Measurements from ENCODE around the gene CCDC74A. TPM values are rescaled to one million over a fixed set of nuclear protein-coding genes. Genes with fewer than 3 reads are reported as not detected.
"Not testable (repeated sequence)": the region's sequence is repeated elsewhere in the genome, so short reads cannot be mapped to it uniquely, and the experiment has no call there.

CCDC74A gene
- total RNA-seq (1 to 10 TPM in 5 of 10 donors, under 1 TPM in 5; 0.32 to 1.9 (median 0.92) TPM), polyA plus RNA-seq (1 to 10 TPM; 1.2 to 1.6 TPM)
- long read RNA-seq, donor 1, partial matches to known transcripts = 0 of 3 reads
- long read RNA-seq, donor 1, other reads (novel, unspliced or antisense) = 2 of 3 reads
- long read RNA-seq, donor 2, partial matches to known transcripts = 0 of 5 reads
- long read RNA-seq, donor 2, other reads (novel, unspliced or antisense) = 1 of 5 reads
- long read RNA-seq, donor 3, partial matches to known transcripts = 0 of 3 reads
- long read RNA-seq, donor 3, other reads (novel, unspliced or antisense) = 0 of 3 reads

DNA sequence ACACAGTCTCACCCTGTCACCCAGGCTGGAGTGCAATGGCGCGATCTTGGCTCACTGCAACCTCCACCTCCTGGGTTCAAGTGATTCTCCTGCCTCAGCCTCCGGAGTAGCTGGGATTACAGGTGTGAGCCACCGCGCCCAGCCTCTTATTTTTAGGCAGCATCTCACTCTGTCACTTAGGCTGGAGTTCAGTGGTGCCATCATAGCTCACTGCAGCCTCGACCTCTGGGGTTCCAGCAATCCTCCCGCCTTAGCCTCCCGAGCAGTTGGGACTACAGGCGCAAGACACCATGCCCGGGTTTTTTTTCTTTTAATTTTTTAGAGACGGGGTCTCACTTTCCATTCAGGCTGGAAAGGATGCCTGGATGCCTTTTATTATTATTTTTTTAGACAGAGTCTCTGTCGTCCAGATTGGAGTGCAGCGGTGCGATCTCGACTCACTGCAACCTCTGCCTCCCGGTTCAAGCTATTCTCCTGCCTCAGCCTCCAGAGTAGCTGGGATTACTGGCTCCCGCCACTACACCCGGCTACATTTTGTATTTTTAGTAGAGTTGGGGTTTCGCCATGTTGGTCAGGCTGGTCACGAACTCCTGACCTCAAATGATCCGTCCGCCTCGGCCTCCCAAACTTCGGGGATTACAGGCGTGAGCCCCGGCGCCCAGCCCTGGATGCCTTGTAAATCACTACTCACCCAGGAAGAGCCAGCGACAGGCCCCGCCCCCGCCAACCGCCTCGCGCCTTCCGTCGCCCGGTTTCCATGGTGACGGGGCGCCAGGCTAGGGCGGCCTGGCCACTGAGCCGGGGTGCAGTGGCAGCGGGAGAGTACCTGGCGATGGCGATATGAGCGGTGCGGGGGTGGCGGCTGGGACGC lies at the start of gene CCDC74A:
CCDC74A (plus strand) TSS at position 758 of the 871 bp plus-strand sequence; CDS start at position 841, 83 bp downstream.
- intact Hi-C loops (cut with DNase I); H3K27me3 ChIP-seq; H3K36me3 ChIP-seq; H3K9me3 ChIP-seq: not testable (repeated sequence)
- Histone ChIP-seq H3K4me1 (peaks cover 0 to 11% (median 3%) of the 10 kb centered on the region in 9 donors), H3K4me3 (peak within 1 kb of the TSS in 9 of 10 donors; percentile 27 to 51 (median 46)), H3K27ac (peak within 1 kb of the TSS in 2 of 10 donors; percentile 31 to 39)
- ATAC-seq (peak; percentile 46 to 84 (median 78)), DNase-seq (peak; percentile 54 to 72)
- 36 to 40% methylated on average over 38 to 40 of the region's 47 CpGs for WGBS, 2 donors

- H3K27me3 ChIP-seq; H3K9me3 ChIP-seq; H3K4me1 ChIP-seq; H3K4me3 ChIP-seq; H3K36me3 ChIP-seq; intact Hi-C loops (cut with DNase I): not testable (repeated sequence)
- peak; percentile 81 to 95 (median 90) for ATAC-seq
- peak; percentile 47 to 84 for DNase-seq
- 45 to 55% methylated on average over 15 to 16 of the region's 18 CpGs for WGBS, 2 donors
- peak overlapping the region in 7 of 10 donors; percentile 31 to 77 (median 43) for H3K27ac ChIP-seq
Observed at GRCh38 chr2:131478074-131478849, 49.4 kb upstream of the CCDC74A start.

DNA sequence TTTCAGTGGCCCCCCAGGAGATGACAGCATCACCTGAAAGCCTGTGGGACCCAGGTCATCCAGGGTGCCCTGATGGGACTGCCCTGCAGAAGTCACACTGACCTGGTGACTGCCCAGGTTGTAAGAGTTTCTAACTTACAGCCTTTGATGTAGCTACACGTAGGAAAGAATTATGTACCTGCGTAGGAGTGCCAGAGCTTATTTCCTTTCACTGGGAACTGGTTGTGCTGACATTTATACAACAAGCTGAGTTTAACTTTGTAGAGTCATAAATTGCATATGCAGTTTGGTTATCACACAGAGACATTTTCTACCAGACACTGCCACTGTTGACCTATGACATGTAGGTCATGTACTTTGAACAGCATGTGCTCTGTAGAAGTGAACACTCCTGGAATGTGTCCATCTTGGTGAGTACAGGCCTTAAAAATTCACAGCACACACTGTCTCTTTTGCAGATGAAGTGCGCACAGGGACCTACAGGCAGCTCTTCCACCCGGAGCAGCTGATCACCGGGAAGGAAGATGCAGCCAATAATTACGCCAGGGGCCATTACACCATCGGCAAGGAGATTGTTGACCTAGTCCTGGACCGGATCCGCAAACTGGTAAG lies 48.7 kb upstream of the CCDC74A start:
- ATAC-seq = peak in 7 of 8 donors; percentile 30 to 84 (median 68)
- H3K9me3 ChIP-seq; DNase-seq; H3K27me3 ChIP-seq; intact Hi-C loops (cut with DNase I); H3K4me1 ChIP-seq: not testable (repeated sequence)
- WGBS, 2 donors = 50 to 76% methylated on average over 9 of the region's 9 CpGs
- peak overlapping the region in 2 of 10 donors; percentile 2 to 21 for H3K4me3 ChIP-seq
- peaks cover 0 to 12% (median 0%) of the 10 kb centered on the region in 9 donors for H3K36me3 ChIP-seq
- peak overlapping the region in 9 of 10 donors; percentile 10 to 77 (median 43) for H3K27ac ChIP-seq

DNA sequence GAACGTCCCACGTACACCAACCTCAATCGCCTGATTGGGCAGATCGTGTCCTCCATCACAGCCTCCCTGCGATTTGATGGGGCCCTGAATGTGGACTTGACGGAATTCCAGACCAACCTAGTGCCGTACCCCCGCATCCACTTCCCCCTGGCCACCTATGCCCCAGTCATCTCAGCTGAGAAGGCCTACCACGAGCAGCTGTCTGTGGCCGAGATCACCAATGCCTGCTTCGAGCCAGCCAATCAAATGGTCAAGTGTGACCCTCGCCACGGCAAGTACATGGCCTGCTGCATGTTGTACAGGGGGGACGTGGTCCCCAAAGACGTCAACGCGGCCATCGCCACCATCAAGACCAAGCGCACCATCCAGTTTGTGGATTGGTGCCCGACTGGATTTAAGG lies 47.3 kb upstream of the CCDC74A start:
- Histone ChIP-seq H3K4me3 (peak overlapping the region in 1 of 10 donors; percentile 5), H3K36me3 (peaks cover 0 to 12% (median 0%) of the 10 kb centered on the region in 9 donors)
- H3K27me3 ChIP-seq, H3K27ac ChIP-seq, DNase-seq, H3K9me3 ChIP-seq, H3K4me1 ChIP-seq, ATAC-seq: not testable (repeated sequence)
- 98% methylated on average over 16 to 17 of the region's 20 CpGs for WGBS, 2 donors
- intact Hi-C loops (cut with DNase I) = loop anchor here in 1 of 10 donors (10.0 kb wide), 1 partner anchor 1296 kb away; the partner anchor contains the start of genes MZT2B and SMPD4

DNA sequence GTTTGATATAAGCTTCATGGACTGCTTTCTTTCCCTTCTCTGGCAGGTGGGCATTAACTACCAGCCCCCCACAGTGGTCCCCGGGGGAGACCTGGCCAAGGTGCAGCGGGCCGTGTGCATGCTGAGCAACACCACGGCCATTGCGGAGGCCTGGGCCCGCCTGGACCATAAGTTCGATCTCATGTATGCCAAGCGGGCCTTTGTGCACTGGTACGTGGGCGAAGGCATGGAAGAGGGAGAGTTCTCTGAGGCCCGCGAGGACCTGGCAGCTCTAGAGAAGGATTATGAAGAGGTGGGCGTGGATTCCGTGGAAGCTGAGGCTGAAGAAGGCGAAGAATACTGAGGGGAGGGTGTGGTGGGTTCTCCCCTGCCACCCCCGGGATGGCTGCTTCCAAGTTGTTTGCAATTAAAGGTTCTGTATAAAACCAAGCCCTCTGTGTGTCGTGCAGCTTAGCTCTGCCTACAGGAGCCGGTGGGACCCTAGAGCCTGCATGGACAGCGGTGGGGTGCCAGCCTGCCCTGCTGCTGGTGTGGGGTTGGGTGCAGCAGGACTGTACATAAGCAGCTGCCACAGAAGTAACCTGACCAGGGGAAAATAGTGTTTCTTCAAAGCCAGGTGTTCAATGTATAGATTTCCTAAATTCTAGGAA lies 45.1 kb upstream of the CCDC74A start:
- not testable (repeated sequence) for H3K27me3 ChIP-seq, ATAC-seq, H3K4me3 ChIP-seq, DNase-seq, H3K27ac ChIP-seq, H3K4me1 ChIP-seq, H3K9me3 ChIP-seq
- 95 to 97% methylated on average over 19 of the region's 19 CpGs for WGBS, 2 donors
- intact Hi-C loops (cut with DNase I) = loop anchor here in 1 of 10 donors (10.0 kb wide), 1 partner anchor 1298 kb away; the partner anchor contains the start of genes MZT2B and SMPD4
- peaks cover 0 to 12% (median 0%) of the 10 kb centered on the region in 9 donors for H3K36me3 ChIP-seq

GRCh38 chr2:131483981-131484820 lies 43.5 kb upstream of the CCDC74A start:
- H3K9me3 ChIP-seq, H3K27me3 ChIP-seq, H3K27ac ChIP-seq, ATAC-seq, H3K4me3 ChIP-seq, DNase-seq: not testable (repeated sequence)
- intact Hi-C loops (cut with DNase I) = loop anchor here in 1 of 10 donors (10.0 kb wide), 1 partner anchor 1299 kb away; the partner anchor contains the start of genes MZT2B and SMPD4
- Histone ChIP-seq H3K36me3 (peaks cover 0 to 12% (median 0%) of the 10 kb centered on the region in 9 donors), H3K4me1 (peaks cover 0 to 18% (median 4%) of the 10 kb centered on the region in 9 donors)
- WGBS, 2 donors = 88 to 89% methylated on average over 21 to 23 of the region's 24 CpGs

- H3K27ac ChIP-seq = not testable (repeated sequence)
- H3K4me1 ChIP-seq = peaks cover 0 to 15% (median 4%) of the 10 kb centered on the region in 9 donors
- ATAC-seq = peak in 1 of 8 donors; percentile 36
Observed at GRCh38 chr2:131484906-131485460, 42.7 kb upstream of the CCDC74A start.

GRCh38 chr2:131486201-131486902 lies 41.3 kb upstream of the CCDC74A start:
- not testable (repeated sequence) for H3K9me3 ChIP-seq, H3K4me3 ChIP-seq, ATAC-seq, H3K27me3 ChIP-seq, DNase-seq, H3K27ac ChIP-seq
- WGBS, 2 donors = 92 to 93% methylated on average over 14 of the region's 14 CpGs
- H3K36me3 ChIP-seq = peaks cover 0 to 12% (median 0%) of the 10 kb centered on the region in 9 donors
- peaks cover 0 to 25% (median 13%) of the 10 kb centered on the region in 9 donors for H3K4me1 ChIP-seq
- intact Hi-C loops (cut with DNase I) = loop anchor here in 1 of 10 donors (10.0 kb wide), 1 partner anchor 1302 kb away; the partner anchor contains the start of genes MZT2B and SMPD4

More at GRCh38 chr2:131484906-131485460, 42.7 kb upstream of the CCDC74A start:
- H3K9me3 ChIP-seq, DNase-seq, H3K4me3 ChIP-seq, H3K27me3 ChIP-seq: not testable (repeated sequence)
- peaks cover 0 to 12% (median 0%) of the 10 kb centered on the region in 9 donors for H3K36me3 ChIP-seq
- WGBS, 2 donors = 70 to 73% methylated on average over 11 of the region's 11 CpGs
- intact Hi-C loops (cut with DNase I) = loop anchor here in 1 of 10 donors (10.0 kb wide), 1 partner anchor 1300 kb away; the partner anchor contains the start of genes MZT2B and SMPD4

Measured in heart right ventricle (tissue), 16 donors.